ENCODE data around the gene ARMC2.
"Not testable (repeated sequence)": the region's sequence is repeated elsewhere in the genome, so short reads cannot be mapped to it uniquely, and the experiment has no call there.

The ARMC2 gene

DNA sequence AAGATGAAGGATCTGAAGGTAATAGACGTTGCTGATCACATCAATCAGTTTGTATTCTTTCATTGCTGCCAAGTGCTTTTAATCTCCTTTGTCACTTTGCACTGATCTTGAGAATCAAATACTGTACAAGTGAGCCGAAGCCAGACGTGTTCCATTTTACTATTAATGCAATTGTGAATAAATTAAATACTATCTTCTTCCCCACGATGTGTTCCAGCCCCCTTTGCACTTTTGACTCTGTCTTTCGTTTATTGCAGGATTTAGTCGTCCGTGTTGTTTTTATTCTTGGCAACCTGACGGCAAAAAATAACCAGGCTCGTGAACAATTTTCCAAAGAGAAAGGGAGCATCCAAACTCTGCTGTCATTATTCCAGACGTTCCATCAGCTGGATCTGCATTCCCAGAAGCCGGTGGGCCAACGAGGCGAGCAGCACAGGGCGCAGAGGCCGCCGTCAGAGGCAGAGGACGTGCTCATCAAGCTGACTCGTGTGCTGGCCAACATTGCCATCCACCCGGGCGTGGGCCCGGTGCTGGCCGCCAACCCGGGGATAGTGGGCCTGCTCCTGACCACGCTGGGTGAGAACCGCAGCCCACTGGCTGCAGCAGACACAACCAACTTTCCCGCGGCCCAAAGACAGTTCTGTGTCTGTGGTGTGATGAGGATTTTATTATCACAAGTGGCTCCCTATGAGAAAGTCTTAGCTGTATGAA, 104.7 kb downstream of the ARMC2 start:
- no peak for DNase-seq (ENCODE audit: low spot score)

DNA sequence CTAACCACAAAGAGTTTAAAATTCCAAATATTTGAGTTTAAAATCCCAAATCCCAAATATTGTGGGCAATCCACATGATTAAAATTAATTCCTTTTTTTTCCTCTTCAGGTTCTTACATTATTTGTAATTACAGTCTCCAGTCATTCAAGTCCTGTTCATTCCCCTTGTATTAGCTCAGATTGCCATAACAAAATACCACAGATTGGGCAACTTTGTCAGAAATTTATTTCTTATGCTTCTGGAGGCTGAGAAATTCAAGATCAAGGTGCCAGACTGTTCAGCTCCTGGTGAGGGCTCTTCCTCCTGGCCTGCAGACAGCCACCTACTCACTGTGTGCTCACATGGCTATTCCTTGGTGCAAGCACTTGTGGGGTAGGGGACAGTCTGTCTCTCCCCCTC, 105.5 kb downstream of the ARMC2 start:
- no peak for DNase-seq (ENCODE audit: low spot score)

DNA sequence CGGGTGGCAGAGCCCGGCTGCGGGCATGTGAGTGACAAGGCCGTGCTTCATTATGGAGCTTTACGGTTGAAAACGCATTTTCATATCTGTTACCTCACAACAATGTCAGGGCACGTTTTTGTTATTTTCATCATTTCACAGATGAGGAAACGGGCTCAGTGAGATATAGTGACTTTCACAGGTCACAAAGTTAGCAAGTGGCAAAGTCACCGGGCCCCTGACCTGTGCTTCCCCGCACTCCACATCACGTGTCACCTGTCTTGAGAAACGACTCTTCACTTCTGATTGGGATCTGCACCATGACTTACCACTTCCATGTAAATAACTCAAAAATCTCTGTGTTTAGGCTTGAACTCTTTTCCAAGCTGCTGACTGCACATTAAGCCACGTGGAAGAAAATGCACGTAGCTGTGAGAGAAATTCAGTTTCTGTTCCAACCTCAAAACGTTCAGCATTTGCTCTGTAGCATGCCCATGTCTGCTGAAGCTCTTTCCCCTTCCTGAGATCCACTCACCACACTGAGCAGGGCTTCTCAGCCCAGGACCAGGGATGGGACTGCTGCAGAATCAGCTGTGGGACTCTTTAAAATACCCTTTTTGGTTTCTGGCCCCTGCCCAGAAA, 107.2 kb downstream of the ARMC2 start:
- DNase-seq (ENCODE audit: low spot score): no peak

DNA sequence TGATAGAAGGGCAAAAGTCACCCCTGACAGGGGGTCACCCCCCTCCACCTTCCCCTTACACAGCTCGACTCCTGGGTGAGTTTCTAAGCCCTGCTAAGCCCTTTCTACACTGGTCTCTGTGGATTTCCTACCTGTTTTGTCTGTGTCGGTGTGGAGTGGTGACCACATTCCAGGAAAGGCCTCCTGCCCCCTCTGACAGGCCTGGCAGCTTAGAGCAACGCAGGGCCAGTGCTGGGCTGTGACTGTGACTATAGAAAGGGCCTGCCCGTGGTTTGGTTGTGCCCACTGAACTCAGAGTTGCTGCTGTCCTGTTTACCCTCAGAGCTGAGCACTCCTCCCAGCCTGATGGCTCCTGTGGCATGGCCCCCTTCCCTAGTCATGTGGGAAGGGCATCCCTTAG, 109.0 kb downstream of the ARMC2 start:
- DNase-seq (ENCODE audit: low spot score): no peak

DNA sequence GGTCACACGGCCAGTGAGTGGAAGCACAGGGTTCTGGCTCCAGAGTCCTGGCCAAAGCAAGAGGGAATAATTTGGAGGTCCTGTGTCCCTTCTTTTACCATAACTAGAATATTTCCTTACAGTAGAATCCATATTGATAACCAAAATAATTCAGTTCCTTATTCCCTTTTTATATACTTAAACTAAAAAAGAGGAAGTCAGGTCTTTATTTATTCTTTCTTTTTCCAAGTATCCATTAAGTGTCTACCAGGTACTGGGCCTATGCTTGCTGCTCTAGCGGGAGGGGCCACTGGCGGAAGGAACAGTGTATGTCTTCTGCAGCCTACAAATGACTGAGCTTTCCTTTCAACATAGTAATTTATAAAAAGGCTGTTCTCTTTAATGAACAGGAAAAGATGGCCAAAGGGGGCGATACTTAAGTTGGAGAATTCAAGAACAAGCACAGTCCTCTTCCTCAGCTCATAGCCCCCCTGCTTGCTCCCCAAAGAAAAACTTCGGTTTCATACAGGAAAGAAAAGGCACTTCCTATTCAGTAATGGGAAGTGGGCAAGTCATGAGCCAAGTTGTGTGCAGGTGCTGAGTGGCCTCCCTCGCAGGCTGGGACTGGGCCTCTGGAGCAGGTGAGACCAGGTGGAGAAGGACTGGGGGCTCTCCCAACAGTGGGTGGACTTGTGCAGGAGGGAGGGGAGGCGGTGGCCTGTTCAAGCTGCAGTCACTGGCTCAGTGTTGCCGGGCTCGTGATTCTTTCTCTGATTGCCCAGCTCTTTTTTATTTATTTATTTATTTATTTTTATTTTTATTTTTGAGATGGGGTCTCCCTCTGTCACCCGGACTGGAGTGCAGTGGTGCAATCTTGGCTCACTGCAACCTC, 110.9 kb downstream of the ARMC2 start:
- no peak for DNase-seq (ENCODE audit: low spot score)

DNA sequence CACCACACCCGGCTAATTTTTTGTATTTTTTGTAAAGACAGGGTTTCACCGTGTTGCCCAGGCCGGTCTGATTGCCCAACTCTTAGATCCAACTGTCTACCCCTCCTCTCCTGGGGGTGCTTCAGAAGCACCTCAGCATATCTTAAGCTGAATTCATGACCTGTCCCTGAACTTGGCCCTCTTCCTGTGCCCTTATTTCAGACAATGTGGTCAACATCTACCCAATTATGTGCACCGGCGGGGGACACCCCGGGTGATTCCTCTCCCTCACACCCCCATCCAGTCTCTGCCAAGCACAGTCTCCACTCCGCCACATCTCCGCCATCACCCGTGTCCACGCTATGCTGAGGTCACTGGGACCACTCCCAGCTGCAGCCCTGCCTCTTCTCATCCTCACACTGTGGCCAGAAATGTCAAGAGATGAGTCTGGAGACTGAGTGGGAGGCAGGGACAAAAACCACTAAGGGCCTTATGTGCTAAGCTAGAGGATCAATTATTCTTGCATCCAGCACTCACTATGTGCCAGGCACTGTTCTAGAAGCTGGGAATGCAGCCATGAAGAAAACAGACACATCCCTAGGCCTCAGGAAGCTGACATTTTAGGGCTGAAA, 111.9 kb downstream of the ARMC2 start:
- DNase-seq (ENCODE audit: low spot score): no peak

DNA sequence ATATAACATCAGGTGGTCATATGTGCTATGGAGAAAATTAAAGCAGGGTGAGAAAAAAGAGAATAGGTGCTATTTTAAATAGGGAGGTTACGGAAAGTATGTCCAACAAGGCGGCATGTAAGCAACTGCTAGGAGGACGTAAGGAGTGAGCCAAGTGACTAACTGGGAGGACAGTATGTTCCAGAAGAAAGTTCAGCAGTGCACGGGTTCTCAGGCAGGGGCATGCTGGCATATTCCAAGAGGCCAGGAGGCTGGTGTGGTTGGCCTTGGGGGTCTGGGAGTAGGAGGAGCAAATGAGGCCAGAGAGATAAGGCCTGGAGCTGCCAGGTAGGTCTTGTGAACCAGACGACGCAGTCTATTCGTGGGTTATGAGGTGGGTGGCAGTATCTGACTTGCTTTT, 112.4 kb downstream of the ARMC2 start:
- DNase-seq (ENCODE audit: low spot score): no peak

DNA sequence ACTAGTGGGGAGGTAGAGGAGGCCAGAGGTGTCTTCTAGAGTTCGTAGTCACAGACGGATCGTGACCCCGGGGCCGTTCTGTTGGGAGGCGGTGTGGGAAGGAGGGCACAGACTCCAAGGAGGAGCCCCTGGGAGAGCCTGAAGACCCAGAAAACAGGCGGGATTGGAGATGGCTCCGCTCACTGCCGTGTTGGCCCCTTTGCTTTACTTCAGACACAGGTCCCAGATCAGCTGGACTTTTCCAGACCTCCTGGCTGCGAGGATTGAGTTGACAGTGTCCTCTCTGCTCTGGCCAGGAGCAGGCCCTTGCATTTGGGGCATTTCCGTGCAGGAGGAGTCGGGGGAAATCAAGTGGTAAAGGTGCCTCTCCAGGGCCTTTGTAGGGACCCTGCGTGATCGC, 112.9 kb downstream of the ARMC2 start:
- DNase-seq (ENCODE audit: low spot score): no peak

DNA sequence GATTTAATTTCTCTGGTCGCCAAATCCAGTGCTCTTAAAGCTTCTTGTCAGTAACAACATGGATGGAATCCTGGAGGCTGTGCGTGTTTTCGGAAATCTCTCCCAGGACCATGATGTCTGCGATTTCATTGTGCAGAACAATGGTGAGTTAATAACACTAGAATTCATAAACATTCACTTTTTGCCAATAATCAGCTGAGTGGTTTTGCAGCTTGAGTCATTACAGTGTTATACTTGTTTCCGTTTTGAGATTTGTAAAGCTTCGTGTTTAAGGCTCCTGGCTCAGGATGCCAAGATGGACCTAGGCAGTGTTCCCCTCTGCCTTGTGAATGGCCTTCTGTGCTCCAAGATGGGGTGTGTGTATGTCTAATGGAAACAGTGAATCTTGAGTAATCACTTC, 113.8 kb downstream of the ARMC2 start:
- no peak for DNase-seq (ENCODE audit: low spot score)

DNA sequence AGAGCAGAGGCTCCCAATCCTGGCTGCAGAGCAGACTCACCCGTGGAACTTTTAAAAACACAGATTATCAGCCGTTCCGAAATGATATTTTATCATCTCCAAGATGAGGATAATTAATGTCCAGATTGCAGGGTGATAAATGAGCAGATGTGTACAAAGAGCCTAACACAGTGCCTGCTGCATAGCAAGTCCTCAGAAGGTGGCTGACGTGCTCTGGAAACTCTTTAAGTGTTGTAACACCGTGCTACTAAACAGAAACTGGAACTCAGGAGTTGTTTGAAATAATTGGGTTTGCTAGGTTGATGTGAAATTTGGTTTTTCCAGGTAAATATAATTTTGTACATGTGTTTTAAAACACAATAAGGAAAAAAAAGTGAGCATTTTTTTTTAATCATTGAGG, 118.0 kb downstream of the ARMC2 start:
- DNase-seq (ENCODE audit: low spot score): no peak

DNA sequence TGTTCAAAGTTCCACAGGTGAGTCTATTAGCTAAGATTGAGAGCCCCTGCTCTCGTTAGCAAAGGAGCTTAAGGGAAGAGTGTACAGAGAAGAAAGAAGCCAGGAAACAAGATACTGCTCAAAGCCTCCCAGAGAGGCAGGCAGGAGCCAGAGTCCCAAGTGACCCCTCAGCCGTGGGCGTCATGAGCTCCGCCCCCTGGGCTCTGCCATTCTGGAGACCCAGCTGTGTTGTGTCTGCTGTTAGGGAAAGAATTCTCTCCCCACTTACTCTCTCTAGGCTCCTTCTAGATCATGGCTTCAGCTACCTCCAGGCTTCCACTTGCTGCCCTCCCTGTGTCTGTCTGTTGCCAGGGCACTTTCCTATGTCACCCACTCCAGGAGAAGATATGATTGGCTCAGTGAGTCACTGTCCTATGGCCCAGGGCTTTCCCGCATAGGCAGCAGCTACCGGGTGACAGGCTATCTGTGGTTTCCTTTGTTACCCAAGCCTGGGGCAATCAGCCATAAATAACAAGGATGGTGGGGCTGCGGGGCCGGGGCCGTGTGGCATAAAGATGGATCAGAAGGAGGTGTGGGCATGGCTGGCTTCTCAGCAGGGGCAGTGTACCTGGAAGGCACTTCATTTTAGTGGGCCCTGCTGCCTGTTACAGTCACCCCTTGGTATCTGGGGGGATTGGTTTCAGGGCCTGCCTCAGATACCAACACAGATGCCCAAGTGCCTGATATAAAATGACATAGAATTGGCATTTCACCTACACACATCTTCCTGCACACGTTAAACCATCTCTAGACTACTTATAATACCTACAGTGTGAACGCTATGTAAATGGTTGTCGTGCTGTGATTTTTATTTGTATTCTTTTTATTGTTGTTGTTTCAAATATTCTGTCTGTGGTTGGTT, 118.9 kb downstream of the ARMC2 start:
- no peak for DNase-seq (ENCODE audit: low spot score)

DNA sequence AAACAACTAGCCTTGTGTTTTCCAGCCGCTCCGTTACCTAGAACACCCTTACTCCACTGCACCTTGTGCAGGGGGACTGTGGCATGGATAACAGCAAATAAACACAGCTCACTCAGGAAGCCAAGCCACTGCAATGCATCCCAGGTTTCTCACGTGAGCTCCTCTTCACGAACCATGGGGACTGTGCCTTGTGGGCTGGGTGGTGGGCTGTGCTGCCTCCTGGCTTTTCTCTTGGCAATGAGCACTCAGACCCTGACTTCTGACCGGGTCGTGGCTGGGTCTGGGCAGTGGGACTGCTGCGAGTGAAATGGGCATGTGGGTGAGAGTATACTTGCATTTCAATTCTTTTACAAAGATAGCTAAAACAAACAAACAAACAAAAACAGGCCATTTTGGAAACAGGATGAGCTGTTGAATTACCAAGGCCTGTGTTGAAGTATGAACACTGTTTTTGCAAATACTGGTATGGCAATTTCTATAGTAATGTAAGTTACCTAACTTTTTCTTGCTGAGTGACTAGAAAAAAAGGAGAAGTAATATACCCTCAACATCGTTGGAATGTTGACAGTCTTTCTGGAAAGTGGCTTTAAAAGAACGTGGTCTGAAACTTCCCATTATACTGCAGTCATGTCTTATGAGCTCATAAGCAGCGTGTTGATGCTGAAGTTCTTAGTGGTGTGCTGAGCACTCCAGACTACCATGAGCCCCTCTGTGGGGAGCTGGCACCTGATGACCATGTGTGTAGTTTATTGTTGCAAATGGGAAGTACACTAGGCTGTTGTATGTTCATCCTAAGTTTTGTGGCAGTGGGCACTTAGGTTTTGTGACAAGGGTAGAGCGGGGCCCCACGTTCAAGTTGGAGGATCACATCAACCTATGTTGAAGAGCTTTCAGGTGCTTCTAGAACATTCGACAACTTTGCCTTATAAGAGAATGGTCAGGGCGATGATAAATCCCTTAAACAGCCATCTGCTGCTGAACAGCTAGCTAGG, 120.4 kb downstream of the ARMC2 start:
- no peak for DNase-seq (ENCODE audit: low spot score)

DNA sequence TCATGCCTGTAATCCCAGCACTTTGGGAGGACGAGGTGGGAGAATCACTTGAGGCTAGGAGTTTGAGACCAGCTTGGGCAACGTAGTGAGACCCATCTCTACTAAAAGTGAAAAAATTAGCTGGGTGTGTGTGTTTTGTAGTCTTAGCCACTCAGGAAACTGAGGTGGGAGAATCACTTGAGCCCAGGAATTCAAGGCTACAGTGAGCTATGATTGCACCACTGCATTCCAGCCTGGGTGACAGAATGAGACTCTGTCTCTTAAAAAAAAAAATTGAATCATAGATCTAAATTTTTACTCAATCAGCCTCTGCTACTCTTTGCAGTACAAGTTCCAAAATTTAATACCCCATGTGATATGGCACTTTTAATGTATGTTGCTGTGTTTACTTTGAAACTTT, 121.6 kb downstream of the ARMC2 start:
- DNase-seq (ENCODE audit: low spot score): no peak

DNA sequence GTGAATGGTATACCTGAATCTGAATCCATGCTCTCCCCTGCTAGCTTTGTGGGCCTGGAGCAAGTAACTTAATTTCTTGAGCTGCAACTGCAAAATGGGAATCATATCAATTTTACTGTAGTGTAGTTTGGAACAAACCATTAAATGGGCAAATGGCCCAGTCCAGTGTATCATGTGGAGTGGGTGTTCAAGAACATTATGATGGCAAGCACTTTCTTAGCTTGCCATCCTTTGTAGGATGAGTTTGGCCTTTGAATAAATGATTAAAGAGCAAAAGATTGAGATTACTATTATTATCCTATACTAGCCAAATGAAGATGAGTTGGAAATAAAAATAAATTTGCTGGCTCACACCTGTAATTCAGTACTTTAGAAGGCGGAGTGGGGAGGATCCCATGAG, 126.0 kb downstream of the ARMC2 start:
- no peak for DNase-seq (ENCODE audit: low spot score)

DNA sequence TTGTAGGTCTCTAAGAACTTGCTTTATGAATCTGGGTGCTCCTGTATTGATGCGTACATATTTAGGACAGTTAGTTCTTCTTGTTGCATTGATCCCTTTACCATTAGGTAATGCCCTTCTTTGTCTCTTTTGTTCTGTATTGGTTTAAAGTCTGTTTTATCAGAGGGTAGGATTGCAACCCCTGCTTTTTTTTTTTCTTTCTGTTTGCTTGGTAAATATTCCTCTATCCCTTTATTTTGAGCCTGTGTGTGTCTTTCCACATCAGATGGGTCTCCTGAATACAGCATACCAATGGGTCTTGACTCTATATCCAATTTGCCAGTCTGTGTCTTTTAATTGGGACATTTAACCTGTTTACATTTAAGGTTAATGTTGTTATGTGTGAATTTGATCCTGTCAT, 130.4 kb downstream of the ARMC2 start:
- not testable (repeated sequence) for DNase-seq (ENCODE audit: low spot score)

DNA sequence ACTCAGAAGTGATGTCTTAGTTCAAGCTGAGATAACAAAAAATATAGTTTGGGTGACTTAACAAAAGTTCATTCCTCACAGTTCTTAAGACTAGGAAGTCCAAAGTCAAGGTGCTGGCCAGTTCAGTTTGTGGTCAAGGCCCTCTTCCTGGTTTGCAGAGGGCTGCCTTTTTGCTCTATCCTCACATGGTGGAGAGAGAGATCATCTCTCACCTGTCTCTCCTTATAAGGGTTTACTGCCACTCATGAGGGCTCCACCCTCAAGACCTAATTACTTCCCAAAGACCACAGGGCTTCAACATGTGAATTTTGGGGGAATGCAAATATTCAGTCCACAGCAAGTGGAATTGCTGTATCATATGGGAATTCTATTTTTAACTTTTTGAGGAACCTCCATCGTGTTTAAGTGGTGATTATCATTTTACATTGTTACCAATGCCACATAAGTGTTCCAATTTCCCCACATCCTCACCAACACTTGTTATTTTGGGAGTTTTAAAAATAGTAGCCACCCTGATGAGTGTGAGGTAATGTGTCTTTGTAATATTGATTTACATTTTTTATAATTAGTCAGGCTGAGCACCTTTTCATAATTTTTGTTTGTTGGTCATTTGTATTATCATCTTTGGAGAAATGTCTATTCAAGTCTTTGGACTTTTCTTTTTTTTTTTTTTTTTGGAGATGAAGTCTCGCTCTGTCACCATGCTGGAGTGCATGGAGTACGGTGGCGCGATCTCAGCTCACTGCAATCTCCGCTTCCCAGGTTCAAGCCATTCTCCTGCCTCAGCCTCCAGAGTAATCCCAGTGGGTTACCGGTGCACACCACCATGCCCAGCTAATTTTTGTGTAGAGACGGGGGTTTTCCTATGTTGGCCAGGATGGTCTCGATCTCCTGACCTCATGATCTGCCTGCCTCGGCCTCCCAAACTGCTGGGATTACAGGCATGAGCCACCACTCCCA, 134.2 kb downstream of the ARMC2 start:
- no peak for DNase-seq (ENCODE audit: low spot score)

DNA sequence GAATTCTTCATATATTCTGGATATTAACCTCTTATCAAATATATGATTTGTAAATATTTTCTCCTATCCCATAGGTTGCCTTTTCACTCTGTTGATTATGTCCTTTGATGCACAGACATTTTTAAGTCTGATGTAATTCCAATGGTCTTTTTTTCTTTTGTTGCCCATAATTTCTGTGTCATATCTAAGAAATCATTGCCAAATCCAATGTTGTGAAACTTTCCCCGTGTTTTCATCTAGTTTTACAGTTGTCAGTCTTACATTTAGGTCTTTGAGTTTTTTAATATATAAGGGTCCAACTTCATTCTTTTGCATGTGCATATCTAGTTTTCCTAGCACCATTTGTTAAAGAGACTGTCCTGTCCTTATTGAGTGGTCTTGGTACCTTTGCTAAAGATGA, 134.9 kb downstream of the ARMC2 start:
- no peak for DNase-seq (ENCODE audit: low spot score)

DNA sequence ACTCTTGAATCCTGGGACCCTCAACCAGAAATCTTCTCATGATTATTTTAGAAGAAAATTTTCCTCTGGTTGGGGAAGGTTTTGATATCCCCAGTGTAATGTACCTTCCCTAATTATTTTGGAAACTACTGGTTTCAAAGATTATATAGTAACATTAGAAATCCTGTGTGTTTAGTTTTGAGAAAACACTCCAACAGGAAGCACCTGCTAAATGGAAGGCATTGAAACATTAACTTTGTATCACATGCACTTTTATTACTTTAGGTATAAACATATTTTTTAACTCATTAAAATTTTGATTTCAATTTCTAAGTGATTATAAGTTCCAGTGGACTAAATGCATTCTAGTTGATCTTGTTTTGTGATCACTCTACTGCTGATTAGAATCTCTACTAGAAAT, 137.1 kb downstream of the ARMC2 start:
- no peak for DNase-seq (ENCODE audit: low spot score)

DNA sequence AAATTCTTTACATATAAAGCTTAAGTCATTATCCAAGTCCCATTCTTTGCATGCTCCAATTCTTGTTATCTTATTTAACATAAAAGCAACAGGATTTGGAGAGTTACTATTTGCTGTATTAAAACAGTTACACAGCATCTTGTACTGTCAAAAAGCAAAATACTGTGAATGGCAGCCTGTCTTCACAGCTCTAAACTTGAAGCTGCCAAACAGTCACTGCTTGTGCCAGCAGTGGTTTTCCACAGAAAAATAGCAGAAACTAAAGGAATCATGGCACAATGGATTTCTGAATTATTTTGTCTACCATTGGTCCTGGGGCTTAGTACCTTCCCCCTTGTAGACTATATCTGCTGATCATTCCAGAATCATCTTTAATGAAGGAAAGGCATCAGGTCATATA, 138.9 kb downstream of the ARMC2 start:
- DNase-seq (ENCODE audit: low spot score): no peak
